SH-SY5Y (cell line): ENCODE measurements around the gene RPL27A.

Experiments
- GATA2 ChIP-seq: IDR thresholded peaks from 2 replicates; pipeline ENCODE4 v1.6.1; 2011; ENCODE audit warnings: mild to moderate bottlenecking, low read depth, low read length
- GATA3 ChIP-seq: IDR thresholded peaks from 2 replicates; pipeline ENCODE4 v1.6.1; 2011; ENCODE audit warnings: low read depth, mild to moderate bottlenecking, low read length, moderate library complexity

DNA sequence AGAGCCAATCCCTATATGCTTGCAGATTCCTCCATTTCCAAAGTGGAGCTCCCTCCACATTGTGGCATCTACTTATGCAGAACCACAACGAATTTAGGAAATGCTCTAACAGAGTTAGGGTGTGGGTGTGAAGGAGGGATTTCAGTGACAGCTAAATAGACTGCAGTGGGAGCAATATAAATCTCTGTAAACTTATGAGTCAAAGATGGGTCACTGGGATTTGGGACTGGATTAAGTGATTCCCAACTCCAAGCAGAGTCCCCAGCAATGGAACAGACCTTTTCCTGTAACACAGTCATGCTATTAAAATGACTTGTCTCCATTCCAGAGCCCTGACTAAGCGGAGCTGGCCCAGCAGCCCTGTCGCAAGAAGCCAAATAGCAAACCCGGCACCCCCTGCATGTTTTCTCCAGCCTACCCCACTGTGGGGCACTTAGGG, 36.6 kb downstream of the RPL27A start:
- TF ChIP-seq GATA3: no peak
- no peak for TF ChIP-seq GATA2
